OCI-LY1 (cell line): ENCODE results near the gene FHIT.

Source experiments
- H2AFZ ChIP-seq: fragments of 200-600 bp; sonication (generic), shearing (Covaris generic); 2 replicates; pipeline ENCODE4 v1.6.0; 2014; ENCODE audit warnings: antibody characterized with exemption, mild to moderate bottlenecking, low read length
- H3F3A ChIP-seq: fragments of 200-600 bp; sonication (generic), shearing (Covaris generic); 2 replicates; pipeline ENCODE4 v1.6.0; 2014; ENCODE audit warnings: mild to moderate bottlenecking, antibody characterized with exemption, low read length, moderate library complexity; ENCODE audit not compliant: insufficient read depth
- H3K27ac ChIP-seq: fragments of 200-600 bp; sonication (generic); 2 replicates; pipeline ENCODE4 v1.5.1; 2014; ENCODE audit warnings: low read length, mixed run types, mild to moderate bottlenecking, low read depth; ENCODE audit not compliant: poor library complexity, severe bottlenecking
- H3K27me3 ChIP-seq: fragments of 200-600 bp; sonication (generic); 2 replicates; pipeline ENCODE4 v1.6.0; 2014; ENCODE audit warnings: antibody characterized with exemption, mild to moderate bottlenecking, low read length, moderate library complexity; ENCODE audit not compliant: insufficient read depth
- H3K36me3 ChIP-seq: fragments of 200-600 bp; sonication (generic); 2 replicates; pipeline ENCODE4 v1.6.1; 2014; ENCODE audit warnings: mild to moderate bottlenecking, antibody characterized with exemption, low read length, moderate library complexity, mixed read lengths; ENCODE audit not compliant: insufficient read depth
- H3K4me1 ChIP-seq: fragments of 200-600 bp; sonication (generic); 2 replicates; pipeline ENCODE4 v1.5.1; 2014; ENCODE audit warnings: mild to moderate bottlenecking, low read length, moderate library complexity; ENCODE audit not compliant: insufficient read depth, severe bottlenecking
- H3K4me2 ChIP-seq: fragments of 200-600 bp; sonication (generic), shearing (Covaris generic); 2 replicates; pipeline ENCODE4 v1.6.1; 2014; ENCODE audit warnings: low read length
- H3K4me3 ChIP-seq: fragments of 200-600 bp; sonication (generic); 2 replicates; pipeline ENCODE4 v1.5.1; 2014; ENCODE audit warnings: low read length, low read depth, mild to moderate bottlenecking, mixed read lengths; ENCODE audit not compliant: poor library complexity, severe bottlenecking
- H3K79me2 ChIP-seq: fragments of 200-600 bp; shearing (Covaris generic); 2 replicates; pipeline ENCODE4 v1.6.1; 2016; ENCODE audit warnings: mixed run types, low read length, mixed read lengths; ENCODE audit not compliant: insufficient read depth
- H3K9ac ChIP-seq: fragments of 200-600 bp; sonication (generic), shearing (Covaris generic); 2 replicates; pipeline ENCODE4 v1.6.1; 2014; ENCODE audit warnings: mild to moderate bottlenecking, low read length, mixed read lengths
- H3K9me2 ChIP-seq: fragments of 200-600 bp; sonication (generic), shearing (Covaris generic); 2 replicates; pipeline ENCODE4 v1.6.1; 2014; ENCODE audit warnings: low read depth, mild to moderate bottlenecking, low read length, mixed read lengths
- H3K9me3 ChIP-seq: fragments of 200-600 bp; shearing (Covaris generic); 2 replicates; pipeline ENCODE4 v1.6.1; 2014; ENCODE audit warnings: low read length, mixed read lengths
- H4K20me1 ChIP-seq: fragments of 200-600 bp; sonication (generic), shearing (Covaris generic); 2 replicates; pipeline ENCODE4 v1.6.0; 2016; ENCODE audit warnings: mild to moderate bottlenecking, low read length; ENCODE audit not compliant: insufficient read depth
- EZH2 ChIP-seq: fragments of 200-600 bp; sonication (generic), shearing (Covaris generic); IDR thresholded peaks from 2 replicates; pipeline ENCODE4 v1.8.0; 2017; ENCODE audit warnings: borderline replicate concordance, mixed run types, mild to moderate bottlenecking, antibody characterized with exemption, low read length, moderate library complexity, mixed read lengths
- TF ChIP-seq, protein P1 (sequence below): fragments of 200-600 bp; sonication (generic), shearing (Covaris generic); IDR thresholded peaks from 2 replicates; pipeline ENCODE4 v1.5.1; 2017; ENCODE audit warnings: mild to moderate bottlenecking, antibody characterized with exemption, low read length, moderate library complexity, mixed read lengths

The FHIT gene

DNA sequence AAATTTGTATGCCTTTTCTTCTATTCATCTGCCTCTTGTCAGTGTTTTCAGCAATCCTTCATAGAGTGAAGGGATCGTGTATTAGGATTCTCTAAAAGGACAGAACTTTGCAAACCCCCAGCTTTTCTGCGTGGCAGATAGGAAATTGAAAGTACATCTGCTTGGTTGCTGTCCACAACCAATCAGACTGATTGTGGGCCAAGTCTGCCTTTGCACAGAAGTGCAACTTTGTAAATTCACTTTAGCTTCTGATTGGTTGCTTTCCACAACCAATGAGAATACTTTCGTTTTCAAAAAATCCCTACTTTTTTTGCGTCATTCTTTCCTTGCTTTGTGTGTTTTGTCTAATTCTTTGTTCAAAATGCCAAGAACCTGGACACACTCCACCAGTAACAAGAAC, 847.4 kb downstream of the FHIT start:
- H3K36me3 ChIP-seq: no peaks in the 10 kb centered on the region
- H3K4me1 ChIP-seq: peaks cover 12% of the 10 kb centered on the region
- no peak overlapping the region for H2AFZ ChIP-seq
- H3F3A ChIP-seq: no peaks in the 10 kb centered on the region
- no peak overlapping the region for H3K4me2 ChIP-seq
- no peak overlapping the region for H3K9ac ChIP-seq
- no peaks in the 10 kb centered on the region for H3K27me3 ChIP-seq
- no peak overlapping the region for H3K27ac ChIP-seq
- H3K4me3 ChIP-seq: no peak overlapping the region
- TF ChIP-seq EZH2: no peak
- TF ChIP-seq, protein P1, sequence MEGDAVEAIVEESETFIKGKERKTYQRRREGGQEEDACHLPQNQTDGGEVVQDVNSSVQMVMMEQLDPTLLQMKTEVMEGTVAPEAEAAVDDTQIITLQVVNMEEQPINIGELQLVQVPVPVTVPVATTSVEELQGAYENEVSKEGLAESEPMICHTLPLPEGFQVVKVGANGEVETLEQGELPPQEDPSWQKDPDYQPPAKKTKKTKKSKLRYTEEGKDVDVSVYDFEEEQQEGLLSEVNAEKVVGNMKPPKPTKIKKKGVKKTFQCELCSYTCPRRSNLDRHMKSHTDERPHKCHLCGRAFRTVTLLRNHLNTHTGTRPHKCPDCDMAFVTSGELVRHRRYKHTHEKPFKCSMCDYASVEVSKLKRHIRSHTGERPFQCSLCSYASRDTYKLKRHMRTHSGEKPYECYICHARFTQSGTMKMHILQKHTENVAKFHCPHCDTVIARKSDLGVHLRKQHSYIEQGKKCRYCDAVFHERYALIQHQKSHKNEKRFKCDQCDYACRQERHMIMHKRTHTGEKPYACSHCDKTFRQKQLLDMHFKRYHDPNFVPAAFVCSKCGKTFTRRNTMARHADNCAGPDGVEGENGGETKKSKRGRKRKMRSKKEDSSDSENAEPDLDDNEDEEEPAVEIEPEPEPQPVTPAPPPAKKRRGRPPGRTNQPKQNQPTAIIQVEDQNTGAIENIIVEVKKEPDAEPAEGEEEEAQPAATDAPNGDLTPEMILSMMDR: no peak
- H4K20me1 ChIP-seq: no peaks in the 10 kb centered on the region
- H3K79me2 ChIP-seq: no peaks in the 10 kb centered on the region
- no peaks in the 10 kb centered on the region for H3K9me2 ChIP-seq
- H3K9me3 ChIP-seq: no peaks in the 10 kb centered on the region

DNA sequence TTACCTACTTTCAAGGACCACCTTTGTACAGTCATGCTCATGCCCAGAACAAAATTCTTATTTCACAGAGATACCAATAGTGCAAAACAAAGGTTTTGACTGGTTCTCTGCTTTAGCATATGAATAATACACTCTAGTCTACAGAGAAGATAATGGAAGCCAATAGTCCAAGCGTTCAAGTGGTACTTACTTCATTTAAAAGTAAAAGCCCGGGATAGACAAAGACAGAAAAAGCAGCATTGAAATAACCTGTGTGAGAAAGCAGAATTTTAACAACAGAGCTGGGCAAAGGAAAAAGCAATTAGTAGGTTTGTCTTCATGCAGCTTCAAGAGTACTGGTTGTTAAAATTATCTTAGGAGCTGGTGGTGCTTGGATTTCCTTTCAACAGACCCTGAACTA, 848.3 kb downstream of the FHIT start:
- Histone ChIP-seq H3K9ac (no peak overlapping the region), H2AFZ (no peak overlapping the region), H3K4me2 (no peak overlapping the region), H3K4me1 (peaks cover 7% of the 10 kb centered on the region), H3K4me3 (no peak overlapping the region), H3K36me3 (no peaks in the 10 kb centered on the region), H3K27ac (no peak overlapping the region), H3K79me2 (no peaks in the 10 kb centered on the region), H3F3A (no peaks in the 10 kb centered on the region), H3K9me2 (no peaks in the 10 kb centered on the region), H3K9me3 (no peaks in the 10 kb centered on the region), H4K20me1 (no peaks in the 10 kb centered on the region), H3K27me3 (no peaks in the 10 kb centered on the region)
- no peak for TF ChIP-seq EZH2
- TF ChIP-seq, protein P1: no peak

DNA sequence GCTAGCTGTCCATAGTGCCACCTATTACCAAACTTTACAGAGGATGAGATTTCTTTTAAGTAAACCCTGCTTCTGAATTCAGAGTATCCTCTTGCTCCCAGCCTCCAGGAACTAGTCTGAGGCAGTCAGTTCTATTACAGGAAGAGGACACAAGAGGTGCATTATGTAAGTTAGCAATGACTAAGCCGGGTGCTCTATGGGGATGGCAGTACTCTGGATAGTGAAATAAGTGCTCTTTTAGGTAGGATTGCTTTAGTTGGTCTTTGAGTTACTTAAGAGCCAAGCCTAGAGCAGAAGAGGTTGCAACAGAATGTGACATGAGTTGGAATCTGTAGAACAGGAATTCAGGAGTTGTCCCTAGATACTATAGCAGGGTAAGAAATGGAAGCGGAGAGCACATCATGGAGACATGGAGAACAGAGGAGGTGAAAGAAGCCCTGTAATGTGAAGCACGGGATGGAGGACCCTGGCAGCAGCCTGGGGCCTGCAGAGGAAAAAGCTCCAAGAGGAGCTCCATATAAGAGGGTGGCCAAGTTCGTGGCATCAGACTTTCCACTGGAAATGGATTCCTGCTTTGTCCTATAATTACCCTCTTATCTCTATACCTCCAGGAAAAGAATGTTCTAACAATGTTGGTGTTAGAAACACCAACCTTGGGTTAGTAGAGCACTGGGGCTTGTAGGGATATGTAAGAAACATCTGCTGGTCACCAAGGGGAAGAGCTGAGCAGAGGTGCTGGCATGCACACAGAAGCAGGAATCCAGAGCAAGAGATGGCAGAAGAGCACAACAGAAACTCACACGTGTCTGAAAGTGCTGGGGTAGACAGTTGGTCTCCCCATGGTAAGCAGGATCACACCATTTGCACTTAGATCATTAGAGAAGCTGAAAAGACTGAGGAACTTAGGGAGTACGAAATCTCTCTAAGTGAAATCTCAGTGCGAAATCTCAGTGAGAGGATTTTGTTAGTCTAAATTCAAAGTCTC, 851.1 kb downstream of the FHIT start:
- H3K4me1 ChIP-seq: peaks cover 4% of the 10 kb centered on the region
- no peaks in the 10 kb centered on the region for H3K79me2 ChIP-seq
- H3K9me3 ChIP-seq: no peaks in the 10 kb centered on the region
- no peak overlapping the region for H3K27ac ChIP-seq
- no peaks in the 10 kb centered on the region for H3K9me2 ChIP-seq
- no peak overlapping the region for H3K9ac ChIP-seq
- no peak overlapping the region for H2AFZ ChIP-seq
- H3K27me3 ChIP-seq: no peaks in the 10 kb centered on the region
- H3K4me3 ChIP-seq: no peak overlapping the region
- no peak for TF ChIP-seq EZH2
- TF ChIP-seq, protein P1: no peak
- no peak overlapping the region for H3K4me2 ChIP-seq
- H3F3A ChIP-seq: no peaks in the 10 kb centered on the region
- H3K36me3 ChIP-seq: no peaks in the 10 kb centered on the region
- H4K20me1 ChIP-seq: no peaks in the 10 kb centered on the region
